Measurements from ENCODE around the gene HIGD1C.

DNA sequence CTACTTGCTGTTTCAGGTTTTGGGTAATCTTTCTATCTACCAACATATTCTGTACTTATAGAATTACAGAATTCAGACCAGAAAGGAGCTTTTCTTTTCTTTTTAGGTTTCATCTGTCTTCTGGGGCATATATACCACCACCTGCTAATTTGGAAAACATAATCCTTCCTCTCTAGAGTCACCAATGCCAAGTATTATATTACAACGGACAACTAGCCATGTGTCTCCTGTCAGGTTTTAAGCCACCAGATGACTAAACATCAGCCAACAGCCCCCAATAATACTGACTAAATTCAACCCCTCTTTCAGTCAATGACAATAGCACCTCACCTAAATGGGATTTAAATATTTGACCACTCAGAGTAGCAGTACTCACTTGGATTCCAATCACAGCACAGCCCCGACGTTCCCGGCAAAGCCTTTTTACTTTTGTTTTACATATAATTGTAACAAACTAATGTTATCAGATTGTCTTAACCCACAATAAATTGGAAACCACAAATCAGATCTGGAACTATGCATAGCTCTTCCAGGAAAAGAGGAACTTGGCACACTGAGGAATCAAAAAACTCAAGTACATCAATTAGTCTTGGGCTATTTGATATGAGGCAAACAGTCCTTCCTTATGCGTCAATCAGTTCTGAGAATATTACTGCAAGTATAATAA lies 60.4 kb downstream of the HIGD1C start:
- TF ChIP-seq, protein P1, sequence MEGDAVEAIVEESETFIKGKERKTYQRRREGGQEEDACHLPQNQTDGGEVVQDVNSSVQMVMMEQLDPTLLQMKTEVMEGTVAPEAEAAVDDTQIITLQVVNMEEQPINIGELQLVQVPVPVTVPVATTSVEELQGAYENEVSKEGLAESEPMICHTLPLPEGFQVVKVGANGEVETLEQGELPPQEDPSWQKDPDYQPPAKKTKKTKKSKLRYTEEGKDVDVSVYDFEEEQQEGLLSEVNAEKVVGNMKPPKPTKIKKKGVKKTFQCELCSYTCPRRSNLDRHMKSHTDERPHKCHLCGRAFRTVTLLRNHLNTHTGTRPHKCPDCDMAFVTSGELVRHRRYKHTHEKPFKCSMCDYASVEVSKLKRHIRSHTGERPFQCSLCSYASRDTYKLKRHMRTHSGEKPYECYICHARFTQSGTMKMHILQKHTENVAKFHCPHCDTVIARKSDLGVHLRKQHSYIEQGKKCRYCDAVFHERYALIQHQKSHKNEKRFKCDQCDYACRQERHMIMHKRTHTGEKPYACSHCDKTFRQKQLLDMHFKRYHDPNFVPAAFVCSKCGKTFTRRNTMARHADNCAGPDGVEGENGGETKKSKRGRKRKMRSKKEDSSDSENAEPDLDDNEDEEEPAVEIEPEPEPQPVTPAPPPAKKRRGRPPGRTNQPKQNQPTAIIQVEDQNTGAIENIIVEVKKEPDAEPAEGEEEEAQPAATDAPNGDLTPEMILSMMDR (IDR thresholded peaks at IDR 0.05) = no peak
- TF ChIP-seq POLR2A (IDR thresholded peaks at IDR 0.05) = no peak
